Muscle of arm (tissue), 12 donors: ENCODE data around the gene CCDC71L. TPM values are rescaled to one million over a fixed set of nuclear protein-coding genes. Genes with fewer than 3 reads are reported as not detected.

Experiments
- DNase-seq: peaks from one replicate; pipeline ENCODE4 v3.0.0-alpha.2; 2013
- polyA plus RNA-seq, 12 donors: library from polyadenylated mRNA; unstranded; fragments of 120-200 nt; gene quantifications; one replicate each; pipeline ENCODE4 v1.2.1, GENCODE V29; 2013; ENCODE audit not compliant: insufficient read length in 12 of 12

Gene CCDC71L
- polyA plus RNA-seq, 12 donors = 2.6 to 7.2 (median 4.0) TPM; not detected in 1

GRCh38 chr7:106609416-106609815 lies 51.5 kb downstream of the CCDC71L start:
- no peak for DNase-seq

- no peak for DNase-seq
Measured at GRCh38 chr7:106608661-106609060, 52.3 kb downstream of the CCDC71L start.

Other genes with a start within 250 kb of the CCDC71L start
- gene PIK3CG, start 204.1 kb upstream of the CCDC71L start, polyA plus RNA-seq = 10 to 100 TPM in 1 of 12 donors, 1 to 10 TPM in 10, not detected in 1; 2.1 to 10.4 (median 3.1) TPM